Mesenchymal stem cell (in vitro differentiated cells and primary cell): Measurements from ENCODE around the gene RFK.
"Not testable (repeated sequence)": the region's sequence is repeated elsewhere in the genome, so short reads cannot be mapped to it uniquely, and the experiment has no call there.

Source experiments
- DNase-seq: peaks from one replicate; pipeline ENCODE4 v3.0.0-alpha.2; 2013
- H2AFZ ChIP-seq: one replicate; pipeline ENCODE4 v1.6.1; 2013; ENCODE audit warnings: low read depth, mild to moderate bottlenecking, control low read depth, inconsistent platforms, low read length, moderate library complexity
- H2AK5ac ChIP-seq: 2 replicates; pipeline ENCODE4 v1.6.1; 2013; ENCODE audit warnings: low read length, moderate library complexity, mild to moderate bottlenecking, inconsistent platforms; ENCODE audit not compliant: severe bottlenecking
- H2BK120ac ChIP-seq: one replicate; pipeline ENCODE4 v1.6.1; 2013; ENCODE audit warnings: low read depth, mild to moderate bottlenecking, inconsistent platforms, low read length, moderate library complexity
- H2BK12ac ChIP-seq, 2 experiments: one replicate each; pipeline ENCODE4 v1.6.1; 2013; ENCODE audit warnings: inconsistent platforms in 2 of 2, low read length in 2 of 2, mild to moderate bottlenecking in 2 of 2, moderate library complexity in 2 of 2, control low read depth in 1 of 2
- H2BK15ac ChIP-seq: one replicate; pipeline ENCODE4 v1.6.1; 2013; ENCODE audit warnings: mild to moderate bottlenecking, low read depth, inconsistent platforms; ENCODE audit not compliant: poor library complexity, severe bottlenecking
- H2BK5ac ChIP-seq: 2 replicates; pipeline ENCODE4 v1.6.1; 2013; ENCODE audit warnings: low read depth, mild to moderate bottlenecking, low read length, control low read depth, inconsistent platforms; ENCODE audit not compliant: poor library complexity, severe bottlenecking
- H3K14ac ChIP-seq, 2 experiments: one replicate each; pipeline ENCODE4 v1.6.1; 2013; ENCODE audit warnings: inconsistent platforms in 2 of 2, low read length in 2 of 2, control low read depth in 1 of 2, mild to moderate bottlenecking in 1 of 2, moderate library complexity in 1 of 2
- H3K18ac ChIP-seq, 2 experiments: one replicate each; pipeline ENCODE4 v1.6.1; 2013; ENCODE audit warnings: inconsistent platforms in 2 of 2, low read length in 2 of 2, control low read depth in 1 of 2, low read depth in 1 of 2, mild to moderate bottlenecking in 1 of 2
- H3K23ac ChIP-seq, 2 experiments: one replicate each; pipeline ENCODE4 v1.6.1; 2013; ENCODE audit warnings: inconsistent platforms in 2 of 2, low read length in 2 of 2, mild to moderate bottlenecking in 2 of 2, moderate library complexity in 2 of 2, control low read depth in 1 of 2
- H3K27ac ChIP-seq: 2 replicates; pipeline ENCODE4 v1.5.1; 2013; ENCODE audit warnings: mild to moderate bottlenecking, moderate library complexity, low read length, control low read depth, inconsistent platforms; ENCODE audit not compliant: poor library complexity, severe bottlenecking
- H3K27me3 ChIP-seq, 2 experiments: 2 replicates each; pipeline versions ENCODE4 v1.6.1 to v1.7.0; 2013; ENCODE audit warnings: low read length in 2 of 2, mild to moderate bottlenecking in 2 of 2, moderate library complexity in 2 of 2, control low read depth in 1 of 2, inconsistent platforms in 1 of 2; ENCODE audit not compliant: control insufficient read depth in 1 of 2, insufficient read depth in 1 of 2
- H3K36me3 ChIP-seq, 2 experiments: 2 replicates each; pipeline versions ENCODE4 v1.6.1 to v1.7.0; 2013; ENCODE audit warnings: low read length in 2 of 2, control low read depth in 1 of 2, inconsistent platforms in 1 of 2, low read depth in 1 of 2, mild to moderate bottlenecking in 1 of 2; ENCODE audit not compliant: insufficient read depth in 2 of 2, control insufficient read depth in 1 of 2
- H3K4ac ChIP-seq, 2 experiments: one replicate each; pipeline ENCODE4 v1.6.1; 2013; ENCODE audit warnings: inconsistent platforms in 2 of 2, low read length in 2 of 2, mild to moderate bottlenecking in 2 of 2, moderate library complexity in 2 of 2, control low read depth in 1 of 2, low read depth in 1 of 2
- H3K4me1 ChIP-seq: 2 replicates; pipeline ENCODE4 v1.6.1; 2013; ENCODE audit warnings: low read depth, low read length, control low read depth; ENCODE audit not compliant: control insufficient read depth, insufficient read depth
- H3K4me2 ChIP-seq: 2 replicates; pipeline ENCODE4 v1.6.1; 2013; ENCODE audit warnings: low read length, mild to moderate bottlenecking, inconsistent platforms; ENCODE audit not compliant: poor library complexity, severe bottlenecking
- H3K4me3 ChIP-seq, 2 experiments: 2 replicates each; pipeline versions ENCODE4 v1.5.1 to v1.7.0; 2013; ENCODE audit warnings: low read length in 2 of 2, mild to moderate bottlenecking in 2 of 2, control low read depth in 1 of 2, low read depth in 1 of 2; ENCODE audit not compliant: insufficient read depth in 1 of 2
- H3K79me1 ChIP-seq: replicated peaks from 2 replicates; pipeline ENCODE4 v1.6.1; 2013; ENCODE audit warnings: mild to moderate bottlenecking, control low read depth, low read length, inconsistent platforms; ENCODE audit not compliant: poor library complexity, severe bottlenecking
- H3K9ac ChIP-seq: 2 replicates; pipeline ENCODE4 v1.7.0; 2013; ENCODE audit warnings: mild to moderate bottlenecking, low read length, moderate library complexity
- H3K9me3 ChIP-seq: 2 replicates; pipeline ENCODE4 v1.7.0; 2013; ENCODE audit warnings: mild to moderate bottlenecking, low read length; ENCODE audit not compliant: control insufficient read depth
- H4K8ac ChIP-seq: one replicate; pipeline ENCODE4 v1.6.1; 2013; ENCODE audit warnings: inconsistent platforms, mild to moderate bottlenecking, low read length, moderate library complexity
- H4K91ac ChIP-seq: one replicate; pipeline ENCODE4 v1.6.1; 2013; ENCODE audit warnings: mild to moderate bottlenecking, low read length, inconsistent platforms
- WGBS: methylation state at CpG from one replicate; pipeline ENCODE4 v1.1.7; 2013; ENCODE audit warnings: mixed read lengths; 5-methylcytosine and 5-hydroxymethylcytosine counted together

RFK gene

GRCh38 chr9:76366275-76366674 is 28.0 kb downstream of the RFK start:
- H4K8ac ChIP-seq, result no peak overlapping the region
- no peak overlapping the region for H2BK15ac ChIP-seq
- no peaks in the 10 kb centered on the region for H3K27me3 ChIP-seq
- H3K4me3 ChIP-seq, result no peak overlapping the region
- H3K9ac ChIP-seq, result no peak overlapping the region
- no peak overlapping the region for H3K4ac ChIP-seq
- no peak overlapping the region for H2AFZ ChIP-seq
- no peak overlapping the region for H3K23ac ChIP-seq
- no peak overlapping the region for H2BK5ac ChIP-seq
- no peak overlapping the region for H3K4me2 ChIP-seq
- H3K9me3 ChIP-seq, result no peaks in the 10 kb centered on the region
- no peak overlapping the region for H2AK5ac ChIP-seq
- no peaks in the 10 kb centered on the region for H3K79me1 ChIP-seq
- H3K27ac ChIP-seq, result no peak overlapping the region
- H3K18ac ChIP-seq, result no peak overlapping the region
- H3K36me3 ChIP-seq, result no peaks in the 10 kb centered on the region
- H4K91ac ChIP-seq, result no peak overlapping the region
- DNase-seq, result no peak
- peaks cover 3% of the 10 kb centered on the region for H3K4me1 ChIP-seq
- H3K14ac ChIP-seq, result no peak overlapping the region
- no peak overlapping the region for H2BK120ac ChIP-seq
- H2BK12ac ChIP-seq, result no peak overlapping the region
- WGBS, result 75% methylated on average over 2 of the region's 4 CpGs

GRCh38 chr9:76365028-76365427 is 29.2 kb downstream of the RFK start:
- no peak for DNase-seq
- Histone ChIP-seq H3K27ac (no peak overlapping the region), H3K18ac (no peak overlapping the region), H3K9me3 (no peaks in the 10 kb centered on the region), H2BK15ac (no peak overlapping the region), H4K91ac (no peak overlapping the region), H3K79me1 (no peaks in the 10 kb centered on the region), H3K4ac (no peak overlapping the region), H4K8ac (no peak overlapping the region), H3K36me3 (no peaks in the 10 kb centered on the region), H2AK5ac (no peak overlapping the region), H2BK120ac (no peak overlapping the region), H3K4me2 (no peak overlapping the region), H2BK5ac (no peak overlapping the region), H3K23ac (no peak overlapping the region), H3K27me3 (no peaks in the 10 kb centered on the region), H3K4me1 (peaks cover 2% of the 10 kb centered on the region), H3K14ac (no peak overlapping the region), H3K4me3 (no peak overlapping the region), H2AFZ (no peak overlapping the region), H2BK12ac (no peak overlapping the region), H3K9ac (no peak overlapping the region)
- no CpG with 5 or more reads among the region's 1 CpG for WGBS

GRCh38 chr9:76363032-76363395 is 31.2 kb downstream of the RFK start:
- Histone ChIP-seq H3K27me3 (peaks cover 0 to 11% of the 10 kb centered on the region in 2 experiments), H3K18ac (no peak overlapping the region), H4K91ac (no peak overlapping the region), H3K79me1 (no peaks in the 10 kb centered on the region), H2AFZ (no peak overlapping the region), H4K8ac (no peak overlapping the region), H3K23ac (no peak overlapping the region), H3K14ac (no peak overlapping the region), H3K4me2 (no peak overlapping the region), H3K9ac (no peak overlapping the region), H3K27ac (no peak overlapping the region), H2BK120ac (no peak overlapping the region), H2BK5ac (no peak overlapping the region), H2BK15ac (no peak overlapping the region), H3K4me1 (no peaks in the 10 kb centered on the region), H2AK5ac (no peak overlapping the region), H2BK12ac (no peak overlapping the region), H3K36me3 (no peaks in the 10 kb centered on the region), H3K9me3 (no peaks in the 10 kb centered on the region), H3K4ac (no peak overlapping the region), H3K4me3 (no peak overlapping the region)
- WGBS, result 87% methylated on average over 3 of the region's 3 CpGs
- DNase-seq, result no peak

GRCh38 chr9:76362332-76363031 is 31.7 kb downstream of the RFK start:
- peaks cover 0 to 11% of the 10 kb centered on the region in 2 experiments for H3K27me3 ChIP-seq
- H3K23ac ChIP-seq, H2BK15ac ChIP-seq, H2AFZ ChIP-seq, H3K79me1 ChIP-seq, H3K4me3 ChIP-seq, H2BK120ac ChIP-seq, H3K4me2 ChIP-seq, H3K4me1 ChIP-seq, H3K9ac ChIP-seq, H3K27ac ChIP-seq, H4K91ac ChIP-seq, H2AK5ac ChIP-seq, H3K4ac ChIP-seq, H3K14ac ChIP-seq, H2BK12ac ChIP-seq, H3K9me3 ChIP-seq, H3K36me3 ChIP-seq, DNase-seq, H3K18ac ChIP-seq, H4K8ac ChIP-seq, H2BK5ac ChIP-seq: not testable (repeated sequence)
- WGBS, result 59% methylated on average over 16 of the region's 16 CpGs
